Measurements from ENCODE around the gene SPEN.

DNA sequence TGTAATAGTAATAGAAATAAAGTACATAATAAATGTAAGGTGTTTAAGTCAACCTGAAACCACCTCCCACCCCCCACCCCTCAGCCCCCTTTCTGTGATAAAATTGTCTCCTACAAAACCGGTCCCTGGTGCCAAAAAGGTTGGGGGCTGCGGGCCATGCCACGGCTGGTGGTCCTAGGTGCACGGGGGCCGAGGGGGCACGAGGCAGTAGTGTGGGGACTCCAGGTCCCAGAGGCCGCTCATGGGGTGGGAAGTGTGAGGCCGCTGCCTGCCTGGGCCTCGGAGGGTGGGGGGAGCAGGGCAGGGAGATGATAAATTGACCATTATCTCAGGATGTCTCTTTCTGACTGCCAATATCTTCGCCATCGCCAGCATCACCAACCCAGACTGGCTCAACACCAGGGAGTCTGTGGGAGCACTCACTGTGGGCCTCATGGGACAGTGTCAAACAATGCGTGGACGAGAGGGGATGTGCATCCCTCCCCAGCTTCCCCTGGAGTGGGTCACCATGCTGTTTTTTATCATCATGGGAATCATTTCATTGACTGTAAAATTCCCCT is 121.9 kb downstream of the SPEN start:
- no peak for TF ChIP-seq POLR2A (IDR thresholded peaks at IDR 0.05; ENCODE audit: low read length)
- no peak for TF ChIP-seq GATA1 (IDR thresholded peaks at IDR 0.05; ENCODE audit: low read depth, low read length)
